Eye (tissue), 1 donor: ENCODE data around the gene PRSS48.
"Not testable (repeated sequence)": the region's sequence is repeated elsewhere in the genome, so short reads cannot be mapped to it uniquely, and the experiment has no call there.

Source experiments
- DNase-seq: peaks from one replicate; pipeline ENCODE4 v3.0.0-alpha.2; 2015

Gene PRSS48

DNA sequence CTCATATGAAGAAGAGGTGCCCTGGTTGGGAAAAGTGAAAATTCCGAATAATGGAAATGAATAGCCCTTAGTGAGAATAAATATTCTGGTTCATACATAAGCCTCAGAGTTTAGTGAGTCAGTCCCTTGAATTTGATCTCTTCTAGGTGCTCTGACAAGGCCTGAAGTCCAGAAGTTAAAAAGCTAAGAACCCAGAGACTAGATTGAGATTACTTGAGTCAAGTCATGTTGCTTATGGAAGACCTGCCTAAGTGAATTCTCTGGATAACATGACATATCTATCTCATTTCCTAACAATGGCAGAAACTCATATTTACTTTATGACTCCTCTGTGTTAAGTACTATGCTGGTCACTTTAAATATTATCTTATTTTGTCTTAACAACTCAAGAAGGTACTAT lies 10.5 kb upstream of the PRSS48 start:
- DNase-seq, result no peak

DNA sequence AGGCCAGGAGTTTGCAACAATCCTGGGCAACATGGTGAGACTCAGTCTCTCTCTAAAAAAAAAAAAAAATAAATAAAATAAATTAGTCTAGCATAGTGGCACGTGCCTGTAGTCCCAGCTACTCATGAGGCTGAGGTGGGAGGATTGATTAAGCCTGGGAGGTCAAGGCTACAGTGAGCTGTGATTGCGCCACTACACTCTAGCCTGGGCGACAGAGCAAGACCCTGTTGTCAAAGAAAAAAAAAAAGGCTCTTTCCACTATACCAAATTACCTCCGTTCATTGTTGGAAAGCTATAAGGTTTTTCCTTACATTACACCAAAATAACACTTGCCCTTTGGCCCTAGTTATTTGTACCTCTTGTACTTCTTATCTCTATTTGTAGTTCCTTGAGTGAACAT lies 9.9 kb upstream of the PRSS48 start:
- DNase-seq, result no peak

DNA sequence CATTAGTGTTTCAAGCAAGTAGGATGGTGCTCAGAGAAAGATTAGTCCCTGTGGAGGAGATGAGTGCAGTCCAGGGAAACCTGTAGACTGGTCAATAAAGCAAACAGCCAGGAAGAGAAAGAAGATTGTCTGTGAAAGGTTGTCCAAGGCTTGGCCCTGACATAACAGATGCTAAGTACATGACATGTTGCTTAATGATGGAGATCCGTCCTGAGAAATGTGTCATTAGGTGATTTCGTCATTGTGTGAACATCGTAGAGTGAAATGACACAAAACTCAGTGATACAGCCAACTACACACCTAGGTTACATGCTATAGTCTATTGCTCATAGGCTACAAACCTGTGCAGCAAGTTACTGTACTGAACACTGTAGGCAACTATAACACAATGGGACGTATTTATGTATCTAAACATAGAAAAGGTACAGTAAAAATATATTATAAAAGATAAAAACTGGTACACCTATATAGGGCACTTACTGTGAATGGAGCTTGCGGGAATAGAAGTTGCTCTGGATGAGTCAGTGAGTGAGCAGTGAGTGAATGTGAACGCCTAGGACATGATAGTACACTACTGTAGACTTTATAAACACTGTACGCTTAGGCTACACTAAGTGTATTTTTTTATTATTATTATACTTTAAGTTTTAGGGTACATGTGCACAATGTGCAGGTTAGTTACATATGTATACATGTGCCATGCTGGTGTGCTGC lies 9.0 kb upstream of the PRSS48 start:
- no peak for DNase-seq

DNA sequence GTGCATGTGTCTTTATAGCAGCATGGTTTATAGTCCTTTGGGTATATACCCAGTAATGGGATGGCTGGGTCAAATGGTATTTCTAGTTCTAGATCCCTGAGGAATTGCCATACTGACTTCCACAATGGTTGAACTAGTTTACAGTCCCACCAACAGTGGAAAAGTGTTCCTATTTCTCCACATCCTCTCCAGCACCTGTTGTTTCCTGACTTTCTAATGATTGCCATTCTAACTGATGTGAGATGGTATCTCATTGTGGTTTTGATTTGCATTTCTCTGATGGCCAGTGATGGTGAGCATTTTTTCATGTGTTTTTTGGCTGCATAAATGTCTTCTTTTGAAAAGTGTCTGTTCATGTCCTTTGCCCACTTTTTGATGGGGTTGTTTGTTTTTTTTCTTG lies 8.1 kb upstream of the PRSS48 start:
- DNase-seq, result not testable (repeated sequence)

DNA sequence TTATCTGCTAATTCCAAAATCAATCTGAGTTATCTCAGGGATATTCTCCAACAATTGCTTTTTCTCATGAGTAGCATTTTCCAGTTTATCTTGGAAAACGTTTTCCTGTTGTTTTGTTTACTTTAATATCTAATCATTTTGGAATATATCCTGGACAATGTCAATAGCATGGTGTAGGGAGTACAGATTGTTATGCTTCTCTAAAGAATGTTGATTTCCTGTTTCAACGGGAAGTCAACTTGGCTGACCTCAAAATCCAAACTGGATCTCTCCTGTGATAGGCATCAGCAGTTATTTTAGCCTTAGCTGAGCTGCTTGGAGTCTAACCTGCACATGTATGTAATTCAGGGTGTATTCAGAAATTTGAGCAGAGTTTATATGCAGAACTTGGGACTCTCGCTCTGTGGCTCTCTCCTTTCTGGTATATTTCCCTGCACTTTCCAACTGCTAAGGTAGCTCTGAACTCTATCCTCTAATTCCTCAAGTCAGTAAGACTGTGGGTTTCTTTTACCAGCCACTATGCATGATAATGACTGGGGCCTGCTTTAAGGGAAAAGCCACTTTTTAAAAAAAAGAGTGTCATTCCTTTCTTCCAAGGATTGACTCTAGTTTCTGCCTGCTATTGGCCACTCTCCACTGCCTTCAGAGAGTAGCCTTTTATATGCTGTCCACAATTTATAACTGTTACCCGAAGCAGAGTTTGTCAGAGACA lies 7.7 kb downstream of the PRSS48 start:
- no peak for DNase-seq

DNA sequence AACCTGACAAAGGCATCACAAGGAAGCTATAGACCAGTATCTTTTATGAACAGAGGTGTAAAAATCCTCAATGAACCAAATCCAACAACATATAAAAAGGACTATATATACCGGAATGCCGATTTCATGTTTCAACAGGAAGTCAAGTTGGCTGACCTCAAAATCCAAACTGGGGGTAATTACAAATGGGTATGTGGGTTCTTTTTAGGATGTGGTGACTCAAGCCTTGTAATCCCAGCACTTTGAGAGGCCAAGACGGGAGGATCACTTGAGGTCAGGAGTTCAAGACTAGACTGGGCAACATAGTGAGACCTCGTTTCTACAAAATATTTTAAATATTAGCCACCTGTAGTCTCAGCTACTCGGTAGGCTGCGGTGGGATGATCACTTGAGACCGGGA lies 10.4 kb downstream of the PRSS48 start:
- DNase-seq, result no peak

DNA sequence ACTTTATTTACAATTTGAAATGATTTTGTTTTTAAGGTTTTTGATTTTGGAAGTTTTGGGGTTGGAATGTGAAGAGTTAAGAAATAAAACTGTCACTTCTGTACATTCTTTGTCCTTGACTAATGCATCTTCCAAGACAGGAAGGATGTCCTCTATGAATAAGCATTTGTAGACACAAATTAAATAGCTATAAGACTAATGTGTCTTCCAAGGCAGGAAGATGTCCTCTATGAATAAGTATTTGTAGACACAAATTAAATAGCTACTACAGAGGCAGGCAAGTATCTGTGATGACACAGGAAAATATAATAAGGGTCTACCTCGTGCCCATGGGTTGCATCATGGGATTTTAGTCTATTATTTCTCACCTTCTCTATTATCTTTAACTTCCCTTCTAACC lies 14.5 kb downstream of the PRSS48 start:
- no peak for DNase-seq

DNA sequence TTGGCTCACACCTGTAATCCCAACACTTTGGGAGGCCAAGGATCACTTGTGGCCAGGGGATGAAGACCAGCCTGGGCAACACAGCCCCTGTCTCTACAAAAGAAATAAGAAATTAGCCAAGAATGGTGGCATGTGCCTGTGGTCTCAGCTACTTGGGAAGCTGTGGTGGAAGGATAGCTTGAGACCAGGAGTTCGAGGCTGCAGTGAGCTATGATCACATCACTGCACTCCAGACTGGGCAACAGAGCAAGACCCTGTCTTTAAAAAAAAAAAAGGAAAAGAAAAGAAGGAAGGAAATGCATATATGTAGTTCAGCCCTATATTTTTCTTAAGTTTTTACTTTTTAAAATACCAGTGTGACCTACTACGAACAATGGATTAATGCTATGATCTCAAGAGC lies 15.1 kb downstream of the PRSS48 start:
- no peak for DNase-seq

DNA sequence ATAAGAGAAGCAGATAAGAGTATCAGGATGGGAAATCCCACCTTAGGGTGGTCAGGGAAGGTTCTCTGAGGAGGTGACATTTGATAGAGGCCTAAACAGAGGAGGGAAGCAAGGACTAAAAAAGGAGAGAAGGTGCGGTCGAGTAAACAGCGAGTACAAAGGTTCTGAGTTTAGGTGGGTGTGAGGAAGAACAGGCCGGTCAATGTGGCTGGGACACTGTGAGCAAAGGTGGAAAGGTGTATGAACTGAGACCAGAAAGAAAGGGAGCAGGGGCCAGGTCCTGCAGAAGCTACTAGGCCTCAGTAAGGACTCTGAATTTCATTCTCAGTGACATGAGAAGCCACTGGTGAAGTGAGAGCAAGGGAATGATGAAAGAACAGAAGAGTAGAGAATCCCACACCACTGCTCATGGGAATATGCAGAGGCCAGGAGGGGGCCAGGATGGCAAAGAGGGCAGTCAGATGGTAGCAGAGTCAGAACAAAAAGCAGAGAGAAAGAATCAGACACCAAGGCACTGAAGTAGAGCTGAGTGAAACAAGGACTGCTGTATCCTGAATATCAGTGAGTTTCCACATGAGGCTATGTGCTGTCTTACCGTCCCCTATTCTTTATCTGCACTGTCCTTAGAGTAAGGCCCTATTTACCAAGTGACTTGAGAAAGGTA lies 18.0 kb downstream of the PRSS48 start:
- no peak for DNase-seq

DNA sequence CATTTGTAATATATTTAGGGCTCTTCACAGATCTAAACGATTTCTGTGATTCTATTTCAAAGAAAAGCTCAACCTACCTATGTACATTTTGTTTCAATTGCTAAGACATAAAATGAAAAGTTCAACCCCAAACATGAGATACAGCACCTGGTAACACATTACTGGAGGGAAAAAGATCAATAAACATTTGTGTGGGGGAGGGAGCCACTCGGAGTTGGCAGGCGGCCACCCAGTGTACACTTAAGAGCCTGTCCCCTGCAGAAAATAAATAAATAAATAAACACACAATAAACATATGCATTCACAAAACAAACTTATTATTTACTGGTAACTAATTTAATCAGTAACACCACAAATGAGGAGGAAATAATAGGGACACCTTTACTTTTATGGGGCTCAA lies 19.3 kb downstream of the PRSS48 start:
- no peak for DNase-seq

DNA sequence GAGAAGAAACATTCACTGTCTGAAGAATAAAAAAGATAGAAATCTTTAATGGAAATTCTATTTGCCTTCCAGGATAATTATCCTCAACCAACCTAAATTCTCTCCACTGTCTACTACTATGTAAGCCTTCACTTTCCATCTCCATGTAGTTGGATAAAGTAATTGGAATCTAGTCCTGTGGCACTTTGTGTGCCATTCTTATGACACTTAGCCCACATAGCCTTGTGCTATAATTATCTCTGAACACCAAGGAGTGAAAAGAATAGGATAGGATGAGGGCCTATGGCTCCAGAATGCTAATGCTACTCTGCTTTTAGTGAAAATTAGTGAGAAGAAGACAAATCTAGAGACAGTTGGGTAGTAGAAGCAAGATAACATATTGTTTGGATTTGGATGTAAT lies 20.2 kb downstream of the PRSS48 start:
- DNase-seq, result no peak

DNA sequence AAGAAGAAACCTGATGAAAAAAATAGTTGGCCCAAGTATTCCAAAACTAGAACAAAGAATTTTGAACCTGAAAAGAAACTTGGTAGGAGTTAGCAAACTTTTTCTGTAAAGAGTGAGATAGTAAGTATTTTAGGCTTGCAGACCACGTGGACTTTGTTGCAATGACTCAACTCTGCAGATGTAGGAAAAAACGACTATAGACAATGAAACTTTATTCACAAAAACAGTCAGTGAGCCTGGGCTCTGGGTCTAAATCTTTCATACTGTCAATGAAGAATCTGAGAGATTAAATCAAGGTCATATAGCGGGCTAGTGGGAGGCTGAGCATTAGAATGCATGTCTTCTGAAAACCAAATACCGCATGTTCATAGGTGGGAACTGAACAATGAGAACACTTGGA lies 25.5 kb downstream of the PRSS48 start:
- DNase-seq, result no peak

DNA sequence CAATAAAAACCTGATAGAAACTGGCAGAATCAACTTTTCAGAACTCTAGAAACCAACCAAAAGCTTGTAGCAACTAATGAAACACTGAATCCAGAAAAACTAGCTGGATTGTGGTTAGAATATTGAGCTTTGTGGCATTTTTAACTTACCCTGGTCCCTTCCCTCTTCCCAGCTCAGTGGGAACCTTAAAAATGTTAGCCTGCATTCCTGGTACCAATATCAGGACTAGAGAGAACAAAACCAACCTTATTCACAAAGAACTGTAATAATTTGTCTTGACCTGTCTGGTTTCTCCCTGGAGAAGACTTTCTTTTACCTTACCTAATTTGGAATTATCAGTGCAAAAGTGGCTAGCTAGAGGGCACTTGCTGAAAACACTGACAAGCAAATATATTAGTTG lies 27.3 kb downstream of the PRSS48 start:
- DNase-seq, result no peak

DNA sequence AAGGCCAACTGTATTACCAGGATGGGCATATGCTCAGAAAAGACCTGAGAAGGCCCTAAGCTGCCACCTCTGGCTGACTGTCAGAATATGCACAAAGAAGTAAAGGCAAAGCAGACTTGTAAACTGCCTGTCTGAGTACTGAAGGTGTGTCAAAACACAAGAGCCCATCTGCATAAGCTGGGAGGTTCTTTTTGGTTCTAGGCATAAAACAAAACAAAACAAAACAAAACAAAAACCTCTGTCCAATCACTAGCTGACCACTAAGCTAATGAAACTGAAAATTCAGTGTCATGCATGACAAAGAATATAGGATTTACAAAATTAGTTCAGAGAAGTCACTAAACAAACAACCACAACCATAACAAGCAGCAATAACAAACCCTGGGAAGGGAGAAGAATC lies 27.8 kb downstream of the PRSS48 start:
- no peak for DNase-seq

DNA sequence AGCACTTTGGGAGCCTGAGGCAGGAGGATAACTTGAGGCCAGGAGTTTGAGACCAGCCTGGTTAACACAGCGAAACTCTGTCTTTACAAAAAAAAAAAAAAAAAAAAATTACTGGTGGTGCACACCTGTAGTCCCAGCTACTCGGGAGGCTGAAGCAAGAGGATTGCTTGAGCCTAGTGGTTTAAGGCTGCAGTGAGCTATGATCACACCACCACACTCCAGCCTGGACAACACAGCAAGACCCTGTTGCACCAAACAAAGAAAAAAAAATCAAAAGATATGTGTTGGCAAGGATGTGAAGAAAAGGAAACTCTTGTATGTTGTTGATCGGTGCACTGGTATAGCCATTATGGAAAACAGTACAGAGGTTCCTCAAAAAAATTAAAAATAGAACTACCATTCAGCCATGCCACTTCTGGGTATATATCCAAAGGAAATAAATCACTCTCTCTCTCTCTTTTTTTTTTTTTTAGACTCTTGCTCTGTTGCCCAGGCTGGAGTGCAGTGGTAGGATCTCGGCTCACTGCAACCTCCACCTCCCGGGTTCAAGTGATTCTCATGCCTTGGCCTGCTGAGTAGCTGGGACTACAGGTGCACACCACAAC lies 33.3 kb downstream of the PRSS48 start:
- no peak for DNase-seq

DNA sequence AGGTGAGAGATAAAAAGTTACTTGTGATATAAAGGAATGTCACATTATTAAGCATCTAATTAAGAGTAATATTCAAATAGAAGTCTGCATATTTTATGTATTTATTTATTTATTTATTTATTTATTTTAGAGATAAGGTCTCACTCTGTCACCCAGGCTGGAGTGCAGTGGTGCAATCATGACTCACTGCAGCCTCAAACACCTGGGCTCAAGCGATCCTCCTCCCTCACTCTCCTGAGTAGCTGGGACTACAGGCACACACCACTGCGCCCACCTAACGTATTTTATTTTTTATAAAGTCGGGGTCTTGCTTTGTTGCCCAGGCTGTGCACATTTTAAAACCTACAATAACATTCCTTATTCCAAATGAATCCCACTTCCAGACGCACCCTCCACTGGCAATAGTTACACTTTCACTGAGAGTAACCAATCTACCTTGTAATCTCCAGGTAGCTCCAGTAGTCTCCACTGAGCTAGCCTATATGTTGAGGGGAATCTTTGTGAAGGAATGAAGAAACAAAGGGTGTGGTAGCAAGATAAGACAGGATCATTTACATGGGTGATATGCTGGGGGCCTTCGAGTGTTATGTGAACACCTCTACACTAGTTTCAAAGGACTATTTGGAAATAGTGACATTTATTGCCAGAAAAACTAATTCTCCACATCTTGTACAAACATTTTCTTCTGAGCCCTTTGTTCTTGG lies 36.5 kb downstream of the PRSS48 start:
- DNase-seq, result no peak

DNA sequence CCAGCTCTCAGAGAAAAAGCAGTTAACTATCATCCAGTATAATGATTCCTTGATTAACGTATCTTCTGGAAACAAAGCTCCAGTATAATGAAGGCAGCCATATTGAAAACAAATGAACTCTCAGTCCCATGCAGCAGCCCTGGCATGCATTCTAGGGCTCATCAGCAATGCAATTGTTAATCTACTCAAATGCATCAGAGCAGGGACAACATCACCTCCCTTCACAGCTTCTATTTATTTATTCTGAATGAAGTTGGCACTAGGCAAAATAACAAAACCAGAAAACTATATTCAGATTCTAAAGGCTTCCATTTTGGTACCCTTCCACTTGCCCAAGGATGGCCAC lies 37.0 kb downstream of the PRSS48 start:
- DNase-seq, result no peak

DNA sequence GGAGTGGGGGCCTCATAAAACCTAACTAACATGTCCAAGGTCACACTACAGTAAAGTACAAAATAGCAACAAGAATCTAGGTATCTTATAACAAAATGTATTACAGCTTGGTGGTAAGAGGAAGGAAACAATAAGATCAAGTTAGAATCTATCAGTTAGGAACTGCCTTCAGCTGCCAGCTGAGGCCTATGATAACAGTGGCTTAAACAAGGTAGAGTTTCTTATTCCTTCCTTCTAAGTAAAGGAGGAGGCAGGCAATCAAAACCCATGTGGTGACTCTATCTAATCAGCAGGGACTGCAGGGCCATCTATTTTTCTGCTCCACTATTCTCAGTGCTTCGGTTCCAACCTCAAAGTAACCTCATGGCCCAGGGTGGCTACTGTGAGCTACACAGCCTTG lies 37.5 kb downstream of the PRSS48 start:
- DNase-seq, result no peak

DNA sequence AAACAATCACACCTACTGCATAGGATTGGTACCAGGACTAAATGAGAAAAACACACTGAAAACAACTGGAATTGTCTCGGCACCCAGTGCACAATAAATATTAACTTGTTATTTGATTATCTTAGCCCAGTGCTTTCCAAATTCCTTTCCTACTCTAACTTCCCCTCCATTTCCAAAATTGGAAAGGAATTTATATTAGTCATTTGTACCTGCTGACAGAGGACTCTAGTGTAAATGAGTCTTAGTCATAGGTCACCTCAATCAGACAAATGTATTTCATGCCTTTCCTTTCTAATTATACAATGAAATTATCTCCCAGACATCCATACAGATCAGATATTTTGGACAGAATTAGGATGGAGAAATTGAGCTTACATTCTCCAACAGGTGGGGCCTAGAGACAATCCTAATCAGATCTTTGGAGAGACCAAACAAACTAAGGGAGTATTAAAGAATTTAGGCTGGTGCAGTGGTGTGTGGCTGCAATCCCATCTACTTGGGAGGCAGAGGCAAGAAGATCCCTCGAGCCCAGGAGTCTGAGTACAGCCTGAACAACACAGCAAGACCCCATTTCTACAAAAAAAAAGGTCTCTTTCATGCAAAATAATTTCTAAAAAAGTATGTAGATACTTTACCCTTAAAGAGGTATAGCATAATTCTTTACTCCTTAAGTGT lies 38.4 kb downstream of the PRSS48 start:
- no peak for DNase-seq

DNA sequence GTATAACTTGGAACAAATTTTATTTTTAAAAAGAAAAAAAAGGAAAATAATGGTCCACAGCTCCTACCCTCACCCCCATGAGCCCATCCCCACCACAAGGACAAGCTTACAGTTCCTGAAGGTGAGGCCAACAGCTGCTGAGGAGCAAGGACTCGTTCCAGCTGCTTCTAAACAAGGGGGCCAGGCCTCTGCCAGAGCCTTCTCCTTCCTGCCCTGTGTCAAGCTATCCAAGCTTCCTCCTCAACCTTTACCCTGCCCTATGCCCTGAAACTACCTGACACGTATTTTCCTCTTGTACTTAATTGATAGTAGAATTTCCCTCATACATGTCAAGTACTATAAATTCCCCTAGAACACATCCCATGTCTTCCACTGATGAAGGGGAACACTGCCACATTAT lies 39.7 kb downstream of the PRSS48 start:
- DNase-seq, result no peak

DNA sequence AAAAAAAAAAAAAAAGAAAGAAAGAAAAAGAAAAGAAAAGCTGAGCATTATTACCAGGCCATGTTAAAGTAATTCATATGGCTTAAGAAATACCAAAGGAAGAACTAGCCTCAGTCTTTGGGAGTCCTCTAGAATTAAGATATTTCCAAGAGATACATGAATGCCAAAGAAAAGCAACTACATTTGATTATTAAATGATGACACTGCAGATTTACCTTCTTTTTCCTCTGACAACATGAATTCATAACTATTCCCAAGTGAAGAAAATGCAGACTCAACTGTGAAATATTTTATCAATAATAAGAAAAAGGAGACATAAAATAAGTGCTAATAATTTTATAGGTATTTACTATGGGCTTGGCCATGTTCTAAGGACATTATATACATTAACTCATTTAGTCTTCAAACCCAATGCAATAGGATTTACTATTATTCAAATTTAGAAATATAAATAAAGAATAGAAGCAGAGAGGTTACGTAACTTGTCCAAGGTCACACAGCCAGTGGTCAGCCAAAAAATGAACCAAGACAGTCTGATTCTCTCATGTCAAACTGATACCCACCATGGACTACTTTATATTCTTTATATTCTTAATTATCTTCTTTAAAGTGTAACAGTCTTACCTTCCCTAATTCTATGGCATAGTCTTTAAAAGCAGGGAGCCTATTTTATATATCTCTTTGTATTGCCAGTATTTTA lies 41.5 kb downstream of the PRSS48 start:
- DNase-seq, result no peak

DNA sequence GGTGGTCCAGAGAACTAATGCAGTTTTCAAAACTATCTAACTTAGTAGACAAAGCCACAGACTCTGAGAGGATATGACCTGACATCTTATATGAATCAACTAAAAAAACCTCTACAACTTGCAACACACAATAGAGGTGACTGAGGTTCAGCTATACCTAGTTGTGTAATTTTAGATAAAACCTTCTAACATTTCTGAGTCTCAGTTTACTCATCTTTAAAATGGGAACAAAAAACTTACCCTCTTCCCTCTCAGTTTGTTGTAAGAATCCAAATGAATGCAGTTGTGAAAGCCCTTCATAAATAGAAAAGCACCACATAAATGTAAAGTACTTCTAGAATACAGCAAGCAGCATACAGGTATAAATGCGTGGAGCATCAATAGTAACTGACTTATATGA lies 42.5 kb downstream of the PRSS48 start:
- no peak for DNase-seq
